T47D (cell line): ENCODE data around the gene ADCY3.
A peak's percentile ranks its signal among the peaks of the same experiment; 100 is the strongest.

Experiments
- DNase-seq, 2 experiments: peaks; one replicate each; pipeline versions ENCODE4 v3.0.0 to v3.0.0-alpha.2; 2011 to 2012; ENCODE audit warnings: low read depth in 1 of 2, low spot score in 1 of 2
- JUND ChIP-seq: IDR thresholded peaks from 2 replicates; pipeline ENCODE4 v1.6.1; 2012; ENCODE audit warnings: low read depth
- in situ Hi-C: cut with HindIII; loops from 2 replicates; pipeline ENCODE4 v1.10.0; 2016; ENCODE audit warnings: low sequenced_read_pairs, low pct_unique_long_range_greater_than_20kb

Gene ADCY3

DNA sequence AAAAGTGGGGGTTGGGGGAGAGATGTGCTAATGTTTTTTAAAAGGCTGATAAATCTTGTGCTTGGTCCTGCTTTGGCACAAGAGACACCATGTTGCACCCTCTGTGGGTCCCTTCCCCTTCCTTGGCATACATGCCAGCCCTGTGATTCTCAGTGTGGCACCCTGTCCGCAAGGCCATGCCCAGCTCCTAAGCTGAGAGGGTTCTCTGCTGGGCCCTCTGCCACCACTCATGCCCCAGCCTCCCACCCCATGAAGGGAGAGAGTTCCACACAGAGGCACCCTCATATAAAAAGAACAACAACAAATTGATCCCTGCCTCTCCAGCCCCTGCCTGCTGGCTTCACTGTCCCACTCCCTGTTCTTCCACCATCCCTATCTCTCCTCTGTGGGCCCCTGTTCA, 2.5 kb upstream of the ADCY3 start:
- no peak for DNase-seq
- in situ Hi-C loops, result no loop called here
- no peak for TF ChIP-seq JUND

DNA sequence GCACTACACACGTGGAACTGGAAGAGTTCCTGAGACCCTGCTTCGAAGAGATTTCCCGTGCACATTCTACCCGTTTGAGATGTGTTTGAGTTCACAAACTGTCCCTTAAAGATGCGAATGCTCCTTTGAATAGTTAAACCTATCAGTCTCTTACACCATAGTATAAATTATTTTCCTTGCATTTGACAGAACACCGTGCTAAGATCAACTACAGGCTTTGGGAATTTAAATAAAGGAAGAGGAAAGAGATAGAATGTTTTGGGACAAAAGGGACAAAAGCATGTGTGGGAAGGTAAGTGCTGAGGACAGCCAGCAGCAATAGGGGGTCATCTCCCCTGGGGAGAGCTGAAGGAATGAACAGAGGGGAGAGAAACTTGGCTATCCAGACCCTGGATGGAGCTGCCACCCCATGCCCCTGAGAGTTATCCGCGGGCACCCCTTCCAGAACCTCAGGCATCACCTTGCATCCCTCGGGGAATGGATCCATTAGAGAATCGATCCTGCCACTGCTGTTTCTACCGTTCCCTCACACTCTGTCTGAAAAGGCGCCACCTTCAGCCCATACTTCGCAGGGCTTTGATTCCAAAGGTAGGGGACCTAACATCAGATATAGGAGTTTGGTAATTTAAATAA, 888 bp upstream of the ADCY3 start:
- in situ Hi-C loops, result no loop called here
- no peak for TF ChIP-seq JUND

GRCh38 chr2:24919506-24920097, 435 bp downstream of the ADCY3 start:
- TF ChIP-seq JUND, result no peak
- DNase-seq, result no peak
- in situ Hi-C loops, result no loop called here

More for the DNA sequence above, 888 bp upstream of the ADCY3 start:
- peak in 1 of 2 experiments; percentile 25 for DNase-seq

DNA sequence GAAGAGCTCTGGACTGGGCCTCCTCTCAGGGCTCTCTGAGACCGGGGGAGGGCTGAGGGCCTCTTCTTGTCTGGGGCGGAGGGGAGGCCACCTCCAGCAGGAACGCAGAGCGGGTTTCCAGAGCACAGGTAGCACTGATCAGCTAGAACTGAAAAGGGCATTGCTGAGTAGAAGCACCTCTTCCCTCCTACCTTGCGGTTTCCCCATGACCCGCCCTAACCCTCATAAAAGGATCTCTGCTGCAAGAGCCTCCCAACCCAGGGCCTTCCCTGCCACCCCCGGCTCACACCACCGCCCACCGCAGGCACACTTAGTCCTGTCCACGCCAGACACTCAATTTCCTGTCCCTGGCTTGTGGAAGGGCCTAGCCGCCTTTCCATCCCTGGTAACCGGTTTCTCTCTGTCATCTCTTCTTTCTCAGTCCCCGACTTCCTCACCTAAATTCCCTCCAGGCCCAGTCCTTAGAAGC, 966 bp downstream of the ADCY3 start:
- no peak for TF ChIP-seq JUND
- in situ Hi-C loops, result no loop called here
- DNase-seq, result peak in 1 of 2 experiments; percentile 26

DNA sequence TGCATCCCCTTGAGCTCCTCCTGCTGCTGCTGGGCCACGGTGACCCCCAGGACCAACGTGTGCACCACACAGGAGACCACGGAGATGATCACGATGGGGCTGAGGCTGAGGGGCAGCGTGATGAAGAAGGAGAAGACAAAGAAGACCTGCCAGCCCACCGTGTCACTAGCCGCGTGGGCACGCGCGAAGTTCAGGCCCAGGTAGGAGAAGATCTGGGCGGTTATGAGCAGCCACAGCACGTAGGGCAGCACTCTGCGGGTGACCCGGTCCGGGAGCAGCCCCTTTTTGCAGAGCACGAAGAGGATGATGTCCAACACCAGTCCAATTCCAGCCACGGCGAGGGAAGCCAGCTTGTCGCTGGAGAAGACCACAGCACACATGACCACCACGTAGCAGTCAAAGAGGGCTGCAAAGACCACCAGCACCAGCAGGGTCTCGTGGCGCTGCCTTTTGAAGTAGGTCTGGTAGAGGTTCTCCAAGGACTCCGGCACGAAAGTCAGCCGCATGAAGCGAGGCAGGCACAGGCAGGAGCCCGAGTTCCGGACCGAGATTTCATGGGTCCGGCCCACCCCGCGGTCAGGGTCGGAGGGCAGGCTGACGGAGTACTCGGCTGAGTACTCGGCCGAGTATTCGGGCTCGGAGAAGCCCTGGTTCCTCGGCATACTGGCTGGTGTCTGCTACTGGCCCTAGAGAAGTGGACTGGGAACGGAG, 1.6 kb downstream of the ADCY3 start:
- TF ChIP-seq JUND, result no peak
- in situ Hi-C loops, result no loop called here

DNA sequence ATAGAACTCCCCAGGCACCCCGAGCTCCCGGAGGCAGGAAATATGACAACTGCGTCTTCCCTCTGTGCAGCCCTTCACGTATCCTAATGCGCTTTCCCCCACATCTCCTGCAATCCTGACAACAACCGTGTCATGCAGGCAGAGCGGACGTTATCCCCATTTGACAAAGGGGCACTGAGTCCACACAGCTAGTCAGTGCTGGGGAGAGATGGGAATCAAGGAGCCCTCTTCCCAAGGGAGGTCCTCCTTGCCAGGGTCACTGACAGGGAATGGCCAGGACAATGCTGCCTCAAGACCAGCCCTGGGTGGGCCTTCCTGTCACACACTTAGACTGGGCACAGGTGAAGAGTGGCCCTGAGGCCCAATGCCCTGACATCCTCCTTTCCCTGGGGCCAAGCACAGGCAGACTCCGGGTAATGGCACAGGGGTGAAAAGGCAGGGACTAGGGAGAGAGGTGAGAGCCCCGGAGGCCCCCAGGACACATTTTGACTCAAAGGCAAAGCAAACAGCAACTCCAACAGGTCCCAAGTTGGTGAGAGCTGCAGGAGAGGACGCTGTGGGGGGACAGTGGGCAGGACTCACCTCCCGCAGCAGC, 2.2 kb downstream of the ADCY3 start:
- no peak for TF ChIP-seq JUND
- in situ Hi-C loops, result no loop called here
- DNase-seq, result no peak

More for the DNA sequence above, 1.6 kb downstream of the ADCY3 start:
- DNase-seq, result no peak

GRCh38 chr2:24917086-24917485, 3.0 kb downstream of the ADCY3 start:
- in situ Hi-C loops, result no loop called here
- no peak for TF ChIP-seq JUND
- DNase-seq, result no peak

GRCh38 chr2:24915796-24916195, 4.2 kb downstream of the ADCY3 start:
- DNase-seq, result no peak
- in situ Hi-C loops, result no loop called here
- TF ChIP-seq JUND, result no peak

GRCh38 chr2:24915175-24915574, 4.9 kb downstream of the ADCY3 start:
- in situ Hi-C loops, result no loop called here
- no peak for DNase-seq
- no peak for TF ChIP-seq JUND

GRCh38 chr2:24914713-24915112, 5.3 kb downstream of the ADCY3 start:
- in situ Hi-C loops, result no loop called here
- DNase-seq, result no peak
- no peak for TF ChIP-seq JUND

DNA sequence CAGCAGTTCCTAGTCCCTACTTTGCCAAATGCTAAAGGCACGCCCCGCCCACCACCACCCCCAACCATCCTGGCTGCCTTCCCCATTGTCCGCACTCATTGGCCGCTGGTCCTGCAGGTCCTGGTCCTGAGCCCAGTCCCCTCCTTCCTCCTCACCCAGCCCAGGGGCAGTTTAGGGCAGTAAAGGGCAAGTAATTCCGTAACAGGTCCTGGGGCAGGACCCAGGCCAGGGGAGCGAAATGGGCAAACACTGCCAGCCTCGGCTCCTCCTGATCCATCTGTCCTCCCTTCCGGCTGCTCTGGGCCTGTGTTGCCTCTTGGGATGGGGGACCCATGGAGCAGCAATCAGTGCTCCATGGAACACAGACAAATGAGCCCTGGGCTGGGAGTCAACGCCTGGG, 6.1 kb downstream of the ADCY3 start:
- DNase-seq, result no peak
- in situ Hi-C loops, result no loop called here

GRCh38 chr2:24912986-24913385, 7.1 kb downstream of the ADCY3 start:
- TF ChIP-seq JUND, result no peak
- in situ Hi-C loops, result no loop called here
- DNase-seq, result no peak

More for the DNA sequence above, 6.1 kb downstream of the ADCY3 start:
- no peak for TF ChIP-seq JUND

DNA sequence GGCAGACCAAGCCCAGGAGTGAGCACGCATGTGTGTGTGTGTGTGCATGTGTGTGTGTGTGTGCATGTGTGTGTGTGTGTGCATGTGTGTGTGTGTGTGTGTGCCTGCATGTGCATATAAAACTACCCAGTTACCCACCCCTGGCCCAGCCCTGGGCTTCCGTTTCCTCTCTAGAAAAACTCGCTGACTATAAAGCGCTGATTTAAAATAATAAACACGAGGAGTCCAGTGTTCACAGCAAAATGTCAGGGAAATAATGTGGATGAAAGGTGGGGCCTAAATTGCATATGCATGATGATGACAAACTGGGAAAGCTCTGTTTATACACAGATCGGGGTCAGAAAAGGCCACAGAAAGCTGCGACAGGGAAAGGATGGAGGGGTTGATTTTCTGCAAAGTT, 7.5 kb downstream of the ADCY3 start:
- no peak for DNase-seq
- TF ChIP-seq JUND, result no peak
- in situ Hi-C loops, result no loop called here
